Small intestine (tissue), 7 donors: ENCODE measurements around the gene CHRNA10. TPM values are rescaled to one million over a fixed set of nuclear protein-coding genes. Genes with fewer than 3 reads are reported as not detected.

ENCODE experiments used
- DNase-seq, 2 donors: peaks; one replicate each; pipeline versions ENCODE4 v3.0.0 to v3.0.0-alpha.2; 2013
- FAIRE-seq: peaks from 2 replicates; lab custom pipeline; 2012; peaks lifted over from hg19 to GRCh38; lab: Jason Lieb, UNC
- H3K27ac ChIP-seq, 3 donors: one replicate each; pipeline ENCODE4 v1.5.1; 2013; ENCODE audit warnings: low read length in 2 of 3, mild to moderate bottlenecking in 2 of 3, control low read depth in 1 of 3, inconsistent platforms in 1 of 3, low read depth in 1 of 3, moderate library complexity in 1 of 3
- H3K27me3 ChIP-seq, 3 donors: one replicate each; pipeline ENCODE4 v1.6.1; 2013; ENCODE audit warnings: low read length in 3 of 3, inconsistent platforms in 1 of 3; ENCODE audit not compliant: control insufficient read depth in 3 of 3, insufficient read depth in 3 of 3
- H3K36me3 ChIP-seq, 3 donors: one replicate each; pipeline ENCODE4 v1.6.1; 2013; ENCODE audit warnings: low read length in 3 of 3, inconsistent platforms in 1 of 3, low read depth in 1 of 3, mild to moderate bottlenecking in 1 of 3, moderate library complexity in 1 of 3; ENCODE audit not compliant: control insufficient read depth in 3 of 3, insufficient read depth in 2 of 3
- H3K4me1 ChIP-seq, 3 donors: one replicate each; pipeline ENCODE4 v1.6.1; 2013; ENCODE audit warnings: low read length in 2 of 3, inconsistent platforms in 1 of 3, low read depth in 1 of 3, mild to moderate bottlenecking in 1 of 3, moderate library complexity in 1 of 3; ENCODE audit not compliant: control insufficient read depth in 3 of 3, insufficient read depth in 2 of 3
- H3K4me3 ChIP-seq, 3 donors: one replicate each; pipeline ENCODE4 v1.5.1; 2013; ENCODE audit warnings: low read length in 3 of 3, control low read depth in 1 of 3, inconsistent platforms in 1 of 3, low read depth in 1 of 3, mild to moderate bottlenecking in 1 of 3, moderate library complexity in 1 of 3
- H3K9me3 ChIP-seq, 2 donors: one replicate each; pipeline ENCODE4 v1.6.1; 2013; ENCODE audit warnings: low read depth in 1 of 2, low read length in 1 of 2; ENCODE audit not compliant: control insufficient read depth in 2 of 2, insufficient read depth in 1 of 2
- WGBS, 3 donors: extraction: QIAGEN DNeasy Blood & Tissue Kit; methylation state at CpG; one replicate each; pipeline ENCODE4 v1.1.7; 2013; 5-methylcytosine and 5-hydroxymethylcytosine counted together
- polyA plus RNA-seq, 4 donors: library from polyadenylated mRNA; stranded (reverse) in 3 of 4; unstranded in 1 of 4; fragments of 200-250 nt in 3 of 4; fragments of 120-200 nt in 1 of 4; gene quantifications; one replicate each; pipeline versions ENCODE4 v1.2.1 to v1.2.3, GENCODE V29; 2013
- donor health status: healthy with polysubstance abuse.
- donor health status: control.
- donor health status: control.
- donor health status: Bipolar disorder and iron deficiency.
- donor health status: healthy.

CHRNA10 gene
- polyA plus RNA-seq, 4 donors = 1.0 to 2.7 (median 1.7) TPM

- Histone ChIP-seq H3K4me3 (no peak overlapping the region), H3K27ac (no peak overlapping the region), H3K27me3 (no peaks in the 10 kb centered on the region), H3K9me3 (no peaks in the 10 kb centered on the region), H3K36me3 (peaks cover 20 to 82% (median 39%) of the 10 kb centered on the region in 3 donors), H3K4me1 (no peaks in the 10 kb centered on the region)
- WGBS, 3 donors = 95 to 100% (median 95%) methylated on average over 5 of the region's 5 CpGs
- DNase-seq = no peak
- no peak for FAIRE-seq
Measured at GRCh38 chr11:3669742-3670183, 1.4 kb downstream of the CHRNA10 start.

DNA sequence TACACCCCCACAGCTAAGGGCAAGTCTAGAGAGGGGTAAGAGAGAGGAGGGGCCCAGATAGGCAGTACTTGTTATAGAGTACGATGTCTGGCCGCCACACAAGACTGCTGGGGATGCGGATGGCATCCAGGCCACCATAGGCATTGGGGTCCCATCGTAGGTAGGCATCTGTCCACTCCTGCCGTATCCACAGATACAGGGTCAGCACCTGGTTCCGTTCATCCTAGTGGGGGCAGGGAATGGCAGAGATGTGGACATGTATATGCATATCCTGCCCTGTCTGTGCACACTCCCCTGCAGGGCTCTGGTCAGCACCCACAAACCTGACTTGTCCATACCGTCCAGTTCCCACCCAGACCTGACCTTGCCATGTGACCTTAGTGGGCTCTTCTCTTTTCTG lies 2.1 kb downstream of the CHRNA10 start:
- FAIRE-seq (no peak), DNase-seq (no peak)
- H3K4me1 ChIP-seq = no peaks in the 10 kb centered on the region
- H3K4me3 ChIP-seq = no peak overlapping the region
- H3K36me3 ChIP-seq = peaks cover 18 to 88% (median 35%) of the 10 kb centered on the region in 3 donors
- no peaks in the 10 kb centered on the region for H3K9me3 ChIP-seq
- H3K27ac ChIP-seq = no peak overlapping the region
- no peaks in the 10 kb centered on the region for H3K27me3 ChIP-seq
- 94 to 97% (median 96%) methylated on average over 7 of the region's 7 CpGs for whole genome bisulfite sequencing, 3 donors

DNA sequence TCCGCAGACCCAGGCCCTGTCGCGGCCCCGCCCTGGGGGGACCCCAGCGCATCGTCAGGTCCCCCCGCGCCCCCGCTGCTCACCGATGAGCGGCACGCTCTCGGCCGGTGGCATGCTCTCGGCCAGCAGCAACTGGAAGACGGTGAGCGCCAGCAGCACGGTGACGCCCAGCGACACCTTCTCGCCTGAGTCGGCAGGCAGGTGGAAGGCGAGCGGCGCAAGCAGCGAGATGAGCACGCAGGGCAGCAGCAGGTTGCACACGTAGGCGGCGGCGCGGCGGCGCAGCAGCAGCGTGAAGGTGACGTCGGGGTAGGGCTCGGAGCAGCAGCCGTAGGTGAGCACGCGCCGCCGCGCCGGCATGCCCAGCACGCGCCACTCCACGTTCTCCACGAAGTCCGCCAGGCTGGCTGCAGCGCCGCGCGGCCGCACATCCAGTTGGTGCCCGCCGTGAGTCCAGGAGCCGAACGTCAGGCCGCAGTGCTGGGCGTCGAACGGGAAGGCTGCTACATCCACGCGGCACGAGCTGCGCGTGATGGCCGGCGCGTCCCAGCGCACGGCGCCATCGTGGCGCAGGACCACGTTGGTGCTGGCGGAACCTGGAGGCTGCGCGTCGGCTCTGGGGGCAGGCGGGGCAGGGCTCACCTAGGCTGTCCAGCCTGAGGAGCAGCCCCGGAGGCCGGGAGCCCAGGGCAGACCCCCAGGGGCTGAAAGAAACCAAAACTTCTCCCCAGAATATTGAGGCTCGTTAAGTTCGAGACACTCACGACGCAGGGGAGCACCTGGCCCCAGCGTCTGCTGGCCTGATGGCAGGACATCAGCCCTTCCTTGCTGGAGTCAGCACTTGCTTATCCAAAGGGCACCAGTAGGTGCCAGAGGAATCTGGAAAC lies 3.8 kb downstream of the CHRNA10 start:
- DNase-seq (no peak), FAIRE-seq (no peak)
- 97 to 98% (median 98%) methylated on average over 80 to 89 of the region's 89 CpGs for WGBS, 3 donors
- Histone ChIP-seq H3K27ac (no peak overlapping the region), H3K27me3 (no peaks in the 10 kb centered on the region), H3K9me3 (no peaks in the 10 kb centered on the region), H3K4me3 (no peak overlapping the region), H3K36me3 (peaks cover 16 to 77% (median 26%) of the 10 kb centered on the region in 3 donors), H3K4me1 (no peaks in the 10 kb centered on the region)

GRCh38 chr11:3666023-3666530 lies 5.1 kb downstream of the CHRNA10 start:
- Histone ChIP-seq H3K4me1 (no peaks in the 10 kb centered on the region), H3K36me3 (peaks cover 16 to 64% (median 24%) of the 10 kb centered on the region in 3 donors), H3K27me3 (no peaks in the 10 kb centered on the region), H3K9me3 (no peaks in the 10 kb centered on the region), H3K4me3 (no peak overlapping the region), H3K27ac (no peak overlapping the region)
- FAIRE-seq (no peak), DNase-seq (no peak)
- WGBS, 3 donors = 95 to 97% (median 97%) methylated on average over 17 of the region's 17 CpGs

GRCh38 chr11:3665336-3666022 lies 5.7 kb downstream of the CHRNA10 start:
- no peaks in the 10 kb centered on the region for H3K4me1 ChIP-seq
- no peak overlapping the region for H3K27ac ChIP-seq
- WGBS, 3 donors = 83 to 95% (median 94%) methylated on average over 6 of the region's 6 CpGs
- peaks cover 16 to 58% (median 23%) of the 10 kb centered on the region in 3 donors for H3K36me3 ChIP-seq
- no peak overlapping the region for H3K4me3 ChIP-seq
- DNase-seq (no peak), FAIRE-seq (no peak)
- H3K27me3 ChIP-seq = no peaks in the 10 kb centered on the region
- H3K9me3 ChIP-seq = no peaks in the 10 kb centered on the region

GRCh38 chr11:3664032-3664630 lies 7.1 kb downstream of the CHRNA10 start:
- FAIRE-seq = no peak
- no peak overlapping the region for H3K27ac ChIP-seq
- 77 to 89% (median 85%) methylated on average over 10 of the region's 10 CpGs for WGBS, 3 donors

GRCh38 chr11:3662856-3663255 lies 8.3 kb downstream of the CHRNA10 start:
- H3K4me3 ChIP-seq = no peak overlapping the region
- no peaks in the 10 kb centered on the region for H3K27me3 ChIP-seq
- H3K4me1 ChIP-seq = no peaks in the 10 kb centered on the region
- no peaks in the 10 kb centered on the region for H3K9me3 ChIP-seq
- DNase-seq (no peak), FAIRE-seq (no peak)
- peaks cover 5 to 36% (median 18%) of the 10 kb centered on the region in 3 donors for H3K36me3 ChIP-seq
- no peak overlapping the region for H3K27ac ChIP-seq

More at GRCh38 chr11:3664032-3664630, 7.1 kb downstream of the CHRNA10 start:
- Histone ChIP-seq H3K9me3 (no peaks in the 10 kb centered on the region), H3K36me3 (peaks cover 6 to 48% (median 21%) of the 10 kb centered on the region in 3 donors), H3K27me3 (no peaks in the 10 kb centered on the region), H3K4me3 (no peak overlapping the region), H3K4me1 (no peaks in the 10 kb centered on the region)
- no peak for DNase-seq

DNA sequence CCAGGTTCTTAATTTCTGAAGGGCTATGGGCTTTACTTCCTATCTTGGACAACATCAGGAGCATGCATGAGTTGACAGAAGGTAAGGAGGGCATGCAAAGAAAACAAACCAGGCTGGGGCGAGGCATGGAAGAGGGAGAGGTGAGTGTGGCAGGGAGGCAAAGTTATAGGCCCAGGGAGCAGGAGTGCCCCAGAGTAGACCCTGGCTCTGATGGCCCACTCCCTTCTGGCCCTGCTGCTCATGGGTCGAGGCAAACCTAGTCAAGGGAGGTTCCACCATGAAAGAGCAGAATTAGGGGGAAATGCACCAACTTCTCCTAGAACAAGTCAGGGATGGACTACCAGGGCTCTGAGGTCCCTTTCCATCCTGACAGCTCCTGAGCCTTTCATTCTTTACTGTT lies 10.2 kb downstream of the CHRNA10 start:
- no peak for DNase-seq

More for the DNA sequence above, 10.2 kb downstream of the CHRNA10 start:
- 68 to 88% (median 71%) methylated on average over 2 of the region's 2 CpGs for WGBS, 3 donors
- Histone ChIP-seq H3K27ac (no peak overlapping the region), H3K9me3 (no peaks in the 10 kb centered on the region), H3K4me1 (no peaks in the 10 kb centered on the region), H3K4me3 (no peak overlapping the region), H3K27me3 (no peaks in the 10 kb centered on the region), H3K36me3 (peaks cover 0 to 18% (median 3%) of the 10 kb centered on the region in 3 donors)
- no peak for FAIRE-seq
